Ovary (tissue), 3 donors: ENCODE results near the gene TMEM123.

Source experiments
- CTCF ChIP-seq, 3 donors: fragments of 450-650 bp in 2 of 3; fragments of 200-600 bp in 1 of 3; IDR thresholded peaks; one replicate each; pipeline versions ENCODE4 v1.5.1 to v1.8.0; 2016 to 2022; ENCODE audit warnings: antibody characterized with exemption in 3 of 3, mild to moderate bottlenecking in 1 of 3
- EP300 ChIP-seq: sonication (generic); formaldehyde crosslinking; IDR thresholded peaks from one replicate; pipeline ENCODE4 v1.6.1; 2017; ENCODE audit warnings: antibody characterized with exemption
- POLR2A ChIP-seq: fragments of 450-650 bp; IDR thresholded peaks from one replicate; pipeline ENCODE4 v1.6.1; 2017; ENCODE audit warnings: antibody characterized with exemption, mild to moderate bottlenecking, moderate library complexity
- donor health status: DM: no; HTN: no; CAD: no.

GRCh38 chr11:102402548-102402947 lies 50.0 kb downstream of the TMEM123 start:
- TF ChIP-seq CTCF (IDR thresholded peaks at IDR 0.05) (no peak), EP300 (no peak), POLR2A (no peak)
